A549 (cell line): ENCODE measurements around the gene C11orf91. TPM values are rescaled to one million over a fixed set of nuclear protein-coding genes. Genes with fewer than 3 reads are reported as not detected.
"Not testable (repeated sequence)": the region's sequence is repeated elsewhere in the genome, so short reads cannot be mapped to it uniquely, and the experiment has no call there.

Experiments used
- ATAC-seq, 2 experiments: fragments of 200-7000 bp in 1 of 2; fragments of >200 bp in 1 of 2; cut with Nextera tagmentation in 1 of 2; cut with Tn5 transposase in 1 of 2; 3 replicates each; pipeline versions ENCODE4 v1.8.0 to v1.9.1; 2018 to 2020; ENCODE audit warnings: mild to moderate bottlenecking in 1 of 2, moderate library complexity in 1 of 2
- CTCF ChIA-PET: fragments of 300-600 bp; sonication (Branson Sonifier 250); formaldehyde crosslinking; extraction: SDS; loops from one replicate; lab custom pipeline; 2021; ENCODE audit warnings: antibody characterized with exemption, inconsistent platforms; lab: Yijun Ruan, JAX
- POLR2A ChIA-PET: fragments of 350-600 bp; formaldehyde crosslinking; extraction: SDS; loops from one replicate; lab custom pipeline; 2021; ENCODE audit warnings: antibody characterized with exemption, inconsistent platforms; lab: Yijun Ruan, JAX
- DNase-seq, 2 experiments: peaks; one replicate each; pipeline versions ENCODE4 v3.0.0 to v3.0.0-alpha.2; 2011 to 2016; ENCODE audit warnings: low read depth in 1 of 2, low spot score in 1 of 2
- FAIRE-seq: peaks from 2 replicates; lab custom pipeline; 2011; peaks lifted over from hg19 to GRCh38; lab: Jason Lieb, UNC
- H3K27ac ChIP-seq, 2 experiments: fragments of >200 bp; sonication (Bioruptor Twin); formaldehyde crosslinking; 3 replicates each; pipeline ENCODE4 v1.5.1; 2016 to 2017
- H3K4me1 ChIP-seq: fragments of >200 bp; sonication (Bioruptor Twin); formaldehyde crosslinking; 3 replicates; pipeline ENCODE4 v1.6.1; 2016
- H3K4me2 ChIP-seq: fragments of >200 bp; sonication (Bioruptor Twin); formaldehyde crosslinking; 3 replicates; pipeline ENCODE4 v1.6.1; 2016
- H3K4me3 ChIP-seq: fragments of >200 bp; sonication (Bioruptor Twin); formaldehyde crosslinking; 3 replicates; pipeline ENCODE4 v1.5.1; 2016
- H3K9me3 ChIP-seq: fragments of >200 bp; sonication (Bioruptor Twin); formaldehyde crosslinking; 3 replicates; pipeline ENCODE4 v1.6.1; 2016
- ATOH8 ChIP-seq: fragments of 250-450 bp; sonication (Bioruptor Pico); IDR thresholded peaks from 2 replicates; pipeline ENCODE4 v1.5.0; 2020; ENCODE audit warnings: low read depth, mild to moderate bottlenecking, moderate library complexity
- BCL3 ChIP-seq: fragments of >200 bp; sonication (Bioruptor Twin); formaldehyde crosslinking; IDR thresholded peaks from 3 replicates; pipeline ENCODE4 v1.6.1; 2016
- BHLHE40 ChIP-seq: IDR thresholded peaks from 2 replicates; pipeline ENCODE4 v1.6.1; 2012; ENCODE audit warnings: low read depth, low read length, inconsistent platforms
- E2F6 ChIP-seq: IDR thresholded peaks from 2 replicates; pipeline ENCODE4 v1.6.1; 2012; ENCODE audit warnings: low read depth, borderline replicate concordance
- FOSL2 ChIP-seq, 2 experiments: fragments of 450-650 bp in 1 of 2; fragments of >200 bp in 1 of 2; sonication (Bioruptor Twin) in 1 of 2; formaldehyde crosslinking; IDR thresholded peaks; 2 replicates each; pipeline versions ENCODE4 v1.5.0 to v1.6.1; 2016 to 2020; ENCODE audit warnings: mild to moderate bottlenecking in 1 of 2, moderate library complexity in 1 of 2
- GATA3 ChIP-seq: IDR thresholded peaks from 2 replicates; pipeline ENCODE4 v1.6.1; 2012; ENCODE audit warnings: borderline replicate concordance
- HDAC2 ChIP-seq: fragments of 200-600 bp; sonication (generic); IDR thresholded peaks from 2 replicates; pipeline ENCODE4 v1.6.1; 2016
- HOXB13 ChIP-seq: fragments of 250-450 bp; sonication (Bioruptor Pico); IDR thresholded peaks from 2 replicates; pipeline ENCODE4 v1.5.0; 2020; ENCODE audit warnings: low read depth, mild to moderate bottlenecking, moderate library complexity
- JUN ChIP-seq, 2 experiments: fragments of >200 bp; sonication (Bioruptor Twin); formaldehyde crosslinking; IDR thresholded peaks; 2 replicates in 1 of 2; 3 replicates in 1 of 2; pipeline ENCODE4 v1.6.1; 2016 to 2017
- JUNB ChIP-seq: fragments of >200 bp; sonication (Bioruptor Twin); formaldehyde crosslinking; IDR thresholded peaks from 2 replicates; pipeline ENCODE4 v1.6.1; 2016
- NFE2L2 ChIP-seq: fragments of 150-350 bp; conservative IDR thresholded peaks from 2 replicates; pipeline ENCODE4 v1.6.1; 2014; ENCODE audit warnings: low read length
- PBX3 ChIP-seq: IDR thresholded peaks from 2 replicates; pipeline ENCODE4 v1.6.1; 2012
- POLR2A ChIP-seq: IDR thresholded peaks from 2 replicates; pipeline ENCODE4 v1.6.1; 2012; ENCODE audit warnings: mild to moderate bottlenecking, low read length
- RCOR1 ChIP-seq: fragments of 150-350 bp; IDR thresholded peaks from 2 replicates; pipeline ENCODE4 v1.6.1; 2014; ENCODE audit warnings: antibody characterized with exemption, low read length, low read depth
- REST ChIP-seq: fragments of 200-600 bp; sonication (generic); IDR thresholded peaks from 2 replicates; pipeline ENCODE4 v1.6.1; 2016; ENCODE audit warnings: antibody characterized with exemption, mild to moderate bottlenecking, moderate library complexity
- RFX5 ChIP-seq: fragments of 450-650 bp; IDR thresholded peaks from 2 replicates; pipeline ENCODE4 v1.7.1; 2014; ENCODE audit warnings: antibody characterized with exemption, mild to moderate bottlenecking, moderate library complexity
- TFCP2L1 ChIP-seq: fragments of 250-450 bp; sonication (Bioruptor Pico); IDR thresholded peaks from 2 replicates; pipeline ENCODE4 v1.5.0; 2021; ENCODE audit warnings: mild to moderate bottlenecking
- TP53 ChIP-seq: fragments of 250-450 bp; sonication (Bioruptor Pico); IDR thresholded peaks from 2 replicates; pipeline ENCODE4 v1.5.0; 2021; ENCODE audit warnings: mild to moderate bottlenecking, moderate library complexity
- ZC3H11A ChIP-seq: fragments of 450-650 bp; IDR thresholded peaks from 2 replicates; pipeline ENCODE4 v1.6.1; 2014; ENCODE audit warnings: antibody characterized with exemption, mild to moderate bottlenecking
- ZFP36 ChIP-seq: fragments of 450-650 bp; IDR thresholded peaks from 2 replicates; pipeline ENCODE4 v1.6.1; 2014; ENCODE audit warnings: borderline replicate concordance; ENCODE audit not compliant: partially characterized antibody
- WGBS: methylation state at CpG from one replicate; pipeline ENCODE4 v1.1.6; 2017; ENCODE audit errors: missing lambda C conversion rate; 5-methylcytosine and 5-hydroxymethylcytosine counted together
- polyA plus RNA-seq, 4 experiments: library from polyadenylated mRNA; depleted of rRNA in 3 of 4; stranded (reverse); fragments of >200 nt; fragmentation: RNase III in 1 of 4; extraction: RNeasy Plus Mini Kit Qiagen cat#74134 plus additional on column Dnase treatment in 1 of 4; gene quantifications; 2 replicates in 3 of 4; 3 replicates in 1 of 4; pipeline ENCODE4 v1.2.3, GENCODE V29; 2011 to 2017

C11orf91 gene
- polyA plus RNA-seq, 2 of the 4 experiments (the other 2 are of a cell fraction), result 0.15 TPM; not detected in 1

- Histone ChIP-seq H3K4me1 (no peaks in the 10 kb centered on the region), H3K4me2 (no peak overlapping the region), H3K4me3 (no peak overlapping the region), H3K9me3 (no peaks in the 10 kb centered on the region), H3K27ac (no peak overlapping the region)
- POLR2A ChIA-PET, result no interaction called here
- TF ChIP-seq RFX5 (no peak), E2F6 (no peak), ATOH8 (CRISPR knock-in tag) (no peak), TP53 (no peak), TFCP2L1 (no peak)
- no peak for FAIRE-seq
- CTCF ChIA-PET, result no interaction called here
- no peak for ATAC-seq
- no peak for DNase-seq
Measured at GRCh38 chr11:33663121-33663520, 37.5 kb downstream of the C11orf91 start.

GRCh38 chr11:33661526-33661925, 39.1 kb downstream of the C11orf91 start:
- FAIRE-seq, H3K4me1 ChIP-seq, H3K27ac ChIP-seq, CTCF ChIA-PET, H3K9me3 ChIP-seq, POLR2A ChIA-PET, ATAC-seq, H3K4me2 ChIP-seq, H3K4me3 ChIP-seq, DNase-seq: not testable (repeated sequence)
- WGBS, result 90% methylated on average over 7 of the region's 7 CpGs

GRCh38 chr11:33660962-33661361, 39.7 kb downstream of the C11orf91 start:
- 89% methylated on average over 4 of the region's 4 CpGs for WGBS
- ChIA-PET POLR2A (no interaction called here), CTCF (no interaction called here)
- no peak overlapping the region for H3K4me2 ChIP-seq
- H3K27ac ChIP-seq, result no peak overlapping the region
- no peaks in the 10 kb centered on the region for H3K4me1 ChIP-seq
- H3K4me3 ChIP-seq, result no peak overlapping the region
- FAIRE-seq (no peak), DNase-seq (no peak), ATAC-seq (no peak)
- no peaks in the 10 kb centered on the region for H3K9me3 ChIP-seq
- TF ChIP-seq FOSL2 (IDR thresholded peaks at IDR 0.05) (no peak), FOSL2 (CRISPR knock-in tag; IDR thresholded peaks at IDR 0.05) (no peak), PBX3 (no peak), NFE2L2 (no peak), REST (no peak), GATA3 (no peak), HOXB13 (CRISPR knock-in tag) (no peak), ZFP36 (no peak), BCL3 (no peak), HDAC2 (no peak), POLR2A (no peak), RCOR1 (no peak), ZC3H11A (no peak), BHLHE40 (no peak), JUN (IDR thresholded peaks at IDR 0.05) (no peak), JUNB (no peak)
